OCI-M2 (cell line): ENCODE data around the gene SULT1C2.

ENCODE experiments used
- DNase-seq: peaks from one replicate; lab custom pipeline; 2025; ENCODE audit not compliant: unreplicated experiment; lab: John Stamatoyannopoulos, UW

The SULT1C2 gene

GRCh38 chr2:108287169-108287568 is 1.5 kb upstream of the SULT1C2 start:
- no peak for DNase-seq

GRCh38 chr2:108293850-108294249 is 5.2 kb downstream of the SULT1C2 start:
- DNase-seq, result no peak

- no peak for DNase-seq
Observed at GRCh38 chr2:108297436-108298141, 8.9 kb downstream of the SULT1C2 start.

GRCh38 chr2:108301558-108301957 is 12.9 kb downstream of the SULT1C2 start:
- no peak for DNase-seq

GRCh38 chr2:108304975-108305374 is 16.3 kb downstream of the SULT1C2 start:
- no peak for DNase-seq

GRCh38 chr2:108305901-108306300 is 17.2 kb downstream of the SULT1C2 start:
- no peak for DNase-seq

GRCh38 chr2:108309903-108310302 is 21.2 kb downstream of the SULT1C2 start:
- no peak for DNase-seq

- no peak for DNase-seq
Observed at GRCh38 chr2:108314586-108315296, 26.0 kb downstream of the SULT1C2 start.

GRCh38 chr2:108315444-108315934 is 26.8 kb downstream of the SULT1C2 start:
- no peak for DNase-seq

- no peak for DNase-seq
Observed at GRCh38 chr2:108316033-108316432, 27.3 kb downstream of the SULT1C2 start.

- DNase-seq, result no peak
Observed at GRCh38 chr2:108316461-108317258, 28.0 kb downstream of the SULT1C2 start.

GRCh38 chr2:108320326-108320922 is 31.7 kb downstream of the SULT1C2 start:
- DNase-seq, result no peak

GRCh38 chr2:108323619-108324018 is 34.9 kb downstream of the SULT1C2 start:
- DNase-seq, result no peak

- DNase-seq, result no peak
Observed at GRCh38 chr2:108324531-108325255, 36.0 kb downstream of the SULT1C2 start.

GRCh38 chr2:108325756-108326155 is 37.1 kb downstream of the SULT1C2 start:
- no peak for DNase-seq

- DNase-seq, result no peak
Observed at GRCh38 chr2:108329771-108330170, 41.1 kb downstream of the SULT1C2 start.

GRCh38 chr2:108330979-108331378 is 42.3 kb downstream of the SULT1C2 start:
- DNase-seq, result no peak

GRCh38 chr2:108345951-108346350 is 57.3 kb downstream of the SULT1C2 start:
- DNase-seq, result no peak

GRCh38 chr2:108346827-108347226 is 58.1 kb downstream of the SULT1C2 start:
- no peak for DNase-seq

GRCh38 chr2:108347786-108348185 is 59.1 kb downstream of the SULT1C2 start:
- no peak for DNase-seq
